HL-60 (cell line): ENCODE measurements around the gene TFCP2.

Experiments
- DNase-seq, 2 experiments: peaks; one replicate each; pipeline ENCODE4 v3.0.0-alpha.2; 2010 to 2020; ENCODE audit warnings: low read depth in 1 of 2, low spot score in 1 of 2
- H3K27ac ChIP-seq: fragments of 250-450 bp; sonication (Bioruptor Pico); replicated peaks from 2 replicates; pipeline ENCODE4 v1.5.1; 2020; ENCODE audit warnings: mild to moderate bottlenecking, moderate library complexity
- H3K27me3 ChIP-seq: fragments of 250-450 bp; sonication (Bioruptor Pico); 2 replicates; pipeline ENCODE4 v1.5.1; 2021; ENCODE audit warnings: mild to moderate bottlenecking, moderate library complexity; ENCODE audit not compliant: insufficient read depth, poor library complexity, severe bottlenecking
- H3K4me3 ChIP-seq: replicated peaks from 2 replicates; pipeline ENCODE4 v1.5.1; 2011; ENCODE audit warnings: mild to moderate bottlenecking, control low read depth, low read length; ENCODE audit not compliant: insufficient read depth
- CTCF ChIP-seq: IDR thresholded peaks from one replicate; pipeline ENCODE4 v1.5.1; 2011; ENCODE audit warnings: low read length, control low read depth, inconsistent platforms; ENCODE audit not compliant: insufficient read depth
- GABPA ChIP-seq: IDR thresholded peaks from 2 replicates; pipeline ENCODE4 v1.6.1; 2012; ENCODE audit warnings: low read depth
- POLR2AphosphoS5 ChIP-seq: IDR thresholded peaks from 2 replicates; pipeline ENCODE4 v1.6.1; 2012; ENCODE audit warnings: low read depth
- SPI1 ChIP-seq: IDR thresholded peaks from 2 replicates; pipeline ENCODE4 v1.6.1; 2012; ENCODE audit warnings: low read depth, mild to moderate bottlenecking, borderline replicate concordance
- TF ChIP-seq, protein P1 (sequence below): IDR thresholded peaks from 2 replicates; pipeline ENCODE4 v1.6.1; 2012; ENCODE audit warnings: low read depth; ENCODE audit not compliant: insufficient replicate concordance

Gene TFCP2

DNA sequence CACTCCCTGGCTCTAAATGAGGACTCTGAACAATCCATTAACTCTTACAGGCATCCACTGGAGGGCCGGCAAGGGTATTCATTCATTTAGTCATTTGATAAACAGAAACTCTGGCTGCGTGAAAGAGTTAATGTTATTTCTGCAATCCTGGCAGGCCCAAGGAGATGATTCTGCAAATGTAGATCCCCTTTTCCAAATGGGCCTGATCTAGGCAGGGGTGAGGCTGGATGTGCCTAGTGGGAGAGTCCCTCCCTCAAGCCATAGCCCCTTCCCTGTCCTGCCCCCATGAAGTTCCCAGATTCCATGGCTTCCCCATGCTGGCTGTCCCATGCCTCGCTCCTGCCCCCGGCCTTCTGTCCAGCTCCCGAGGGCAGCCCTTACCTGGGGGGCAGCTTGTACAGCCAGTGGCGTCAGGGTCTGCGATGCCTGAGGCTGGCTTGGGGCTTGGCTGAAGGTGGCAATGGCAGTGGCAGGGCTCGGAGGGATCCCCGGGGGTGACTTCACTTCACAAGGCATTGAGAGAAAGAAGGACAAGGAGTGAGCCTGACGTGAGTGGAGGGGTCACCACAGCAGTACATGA is 26.5 kb upstream of the TFCP2 start:
- Histone ChIP-seq H3K27ac (no peak overlapping the region), H3K27me3 (no peaks in the 10 kb centered on the region), H3K4me3 (no peak overlapping the region)
- TF ChIP-seq SPI1 = no peak
- TF ChIP-seq, protein P1, sequence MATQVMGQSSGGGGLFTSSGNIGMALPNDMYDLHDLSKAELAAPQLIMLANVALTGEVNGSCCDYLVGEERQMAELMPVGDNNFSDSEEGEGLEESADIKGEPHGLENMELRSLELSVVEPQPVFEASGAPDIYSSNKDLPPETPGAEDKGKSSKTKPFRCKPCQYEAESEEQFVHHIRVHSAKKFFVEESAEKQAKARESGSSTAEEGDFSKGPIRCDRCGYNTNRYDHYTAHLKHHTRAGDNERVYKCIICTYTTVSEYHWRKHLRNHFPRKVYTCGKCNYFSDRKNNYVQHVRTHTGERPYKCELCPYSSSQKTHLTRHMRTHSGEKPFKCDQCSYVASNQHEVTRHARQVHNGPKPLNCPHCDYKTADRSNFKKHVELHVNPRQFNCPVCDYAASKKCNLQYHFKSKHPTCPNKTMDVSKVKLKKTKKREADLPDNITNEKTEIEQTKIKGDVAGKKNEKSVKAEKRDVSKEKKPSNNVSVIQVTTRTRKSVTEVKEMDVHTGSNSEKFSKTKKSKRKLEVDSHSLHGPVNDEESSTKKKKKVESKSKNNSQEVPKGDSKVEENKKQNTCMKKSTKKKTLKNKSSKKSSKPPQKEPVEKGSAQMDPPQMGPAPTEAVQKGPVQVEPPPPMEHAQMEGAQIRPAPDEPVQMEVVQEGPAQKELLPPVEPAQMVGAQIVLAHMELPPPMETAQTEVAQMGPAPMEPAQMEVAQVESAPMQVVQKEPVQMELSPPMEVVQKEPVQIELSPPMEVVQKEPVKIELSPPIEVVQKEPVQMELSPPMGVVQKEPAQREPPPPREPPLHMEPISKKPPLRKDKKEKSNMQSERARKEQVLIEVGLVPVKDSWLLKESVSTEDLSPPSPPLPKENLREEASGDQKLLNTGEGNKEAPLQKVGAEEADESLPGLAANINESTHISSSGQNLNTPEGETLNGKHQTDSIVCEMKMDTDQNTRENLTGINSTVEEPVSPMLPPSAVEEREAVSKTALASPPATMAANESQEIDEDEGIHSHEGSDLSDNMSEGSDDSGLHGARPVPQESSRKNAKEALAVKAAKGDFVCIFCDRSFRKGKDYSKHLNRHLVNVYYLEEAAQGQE = no peak
- no peak for TF ChIP-seq CTCF
- no peak for TF ChIP-seq POLR2AphosphoS5
- no peak for TF ChIP-seq GABPA
- no peak for DNase-seq

GRCh38 chr12:51198568-51199365 is 25.8 kb upstream of the TFCP2 start:
- Histone ChIP-seq H3K4me3 (no peak overlapping the region), H3K27me3 (no peaks in the 10 kb centered on the region), H3K27ac (no peak overlapping the region)
- TF ChIP-seq GABPA (no peak), POLR2AphosphoS5 (no peak), CTCF (no peak), SPI1 (no peak)
- TF ChIP-seq, protein P1 = no peak
- DNase-seq = no peak

GRCh38 chr12:51197736-51198567 is 25.0 kb upstream of the TFCP2 start:
- no peak overlapping the region for H3K27ac ChIP-seq
- no peak for DNase-seq
- TF ChIP-seq POLR2AphosphoS5 (no peak), SPI1 (no peak), CTCF (no peak), GABPA (no peak)
- TF ChIP-seq, protein P1 = no peak
- H3K27me3 ChIP-seq = no peaks in the 10 kb centered on the region
- no peak overlapping the region for H3K4me3 ChIP-seq
